Erythroblast (primary cell): ENCODE data around the gene TBC1D24.
"Not testable (repeated sequence)": the region's sequence is repeated elsewhere in the genome, so short reads cannot be mapped to it uniquely, and the experiment has no call there.

ENCODE experiments used
- DNase-seq, 2 experiments: peaks; one replicate each; lab custom pipeline; 2025; lab: John Stamatoyannopoulos, UW
- GATA1 ChIP-seq: IDR thresholded peaks from 2 replicates; pipeline ENCODE4 v1.6.1; 2011; ENCODE audit warnings: low read depth, mild to moderate bottlenecking, control low read depth, low read length, moderate library complexity
- POLR2A ChIP-seq: IDR thresholded peaks from 2 replicates; pipeline ENCODE4 v1.6.1; 2011; ENCODE audit warnings: mild to moderate bottlenecking, low read length

Gene TBC1D24

DNA sequence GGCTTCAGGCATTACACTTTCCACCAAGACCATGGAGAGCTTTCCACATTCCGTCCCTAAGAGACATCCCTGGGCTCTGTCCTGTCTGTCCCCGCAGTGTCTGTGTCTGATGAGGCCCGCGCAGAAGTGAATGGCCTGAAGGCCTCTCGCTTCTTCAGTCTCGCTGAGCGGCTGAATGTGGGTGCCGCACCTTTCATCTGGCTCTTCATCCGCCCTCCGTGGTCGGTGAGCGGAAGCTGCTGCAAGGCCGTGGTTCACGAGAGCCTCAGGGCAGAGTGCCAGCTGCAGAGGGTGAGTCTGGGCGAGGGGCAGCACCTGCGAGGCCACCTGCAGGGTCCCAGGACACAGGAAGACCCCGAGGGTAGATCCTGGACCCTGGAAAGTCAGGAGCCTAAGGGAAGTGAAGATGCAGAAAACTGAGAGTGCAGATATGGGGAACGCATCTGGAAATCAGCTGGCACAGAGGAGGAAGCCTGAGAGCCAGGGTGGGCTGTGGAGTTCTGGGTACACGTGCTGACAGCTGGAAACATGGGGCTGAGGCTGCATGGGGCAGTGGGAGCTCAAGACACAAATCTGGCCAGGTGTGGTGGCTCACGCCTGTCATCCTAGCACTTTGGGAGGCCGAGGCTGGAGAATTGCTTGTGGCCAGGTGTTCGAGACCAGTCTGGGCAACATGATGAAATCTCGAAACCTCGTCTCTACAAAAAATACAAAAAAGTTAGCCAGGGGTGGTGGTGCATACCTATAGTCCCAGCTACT is 37.7 kb upstream of the TBC1D24 start:
- DNase-seq = no peak
- no peak for TF ChIP-seq GATA1
- TF ChIP-seq POLR2A = no peak

DNA sequence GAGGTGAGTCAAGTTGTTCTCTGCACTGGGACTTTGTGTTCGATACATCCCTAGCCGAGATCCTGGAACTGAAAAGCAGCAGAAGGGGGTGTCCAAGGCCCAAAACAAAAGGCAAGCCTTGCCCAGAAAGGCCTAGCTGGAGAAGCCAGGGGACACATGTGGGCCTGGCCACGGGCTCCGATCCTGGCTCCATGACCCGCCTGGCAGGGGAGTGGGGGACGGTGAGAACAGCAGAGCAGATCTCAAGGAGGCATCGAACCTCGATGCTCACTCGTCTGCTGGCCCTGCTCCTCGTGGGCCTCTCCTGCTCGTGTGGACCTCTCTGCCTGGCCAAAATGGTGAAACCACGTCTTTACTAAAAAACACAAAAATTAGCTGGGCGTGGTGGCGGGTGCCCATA is 36.8 kb upstream of the TBC1D24 start:
- TF ChIP-seq POLR2A (no peak), GATA1 (no peak)
- DNase-seq = no peak

DNA sequence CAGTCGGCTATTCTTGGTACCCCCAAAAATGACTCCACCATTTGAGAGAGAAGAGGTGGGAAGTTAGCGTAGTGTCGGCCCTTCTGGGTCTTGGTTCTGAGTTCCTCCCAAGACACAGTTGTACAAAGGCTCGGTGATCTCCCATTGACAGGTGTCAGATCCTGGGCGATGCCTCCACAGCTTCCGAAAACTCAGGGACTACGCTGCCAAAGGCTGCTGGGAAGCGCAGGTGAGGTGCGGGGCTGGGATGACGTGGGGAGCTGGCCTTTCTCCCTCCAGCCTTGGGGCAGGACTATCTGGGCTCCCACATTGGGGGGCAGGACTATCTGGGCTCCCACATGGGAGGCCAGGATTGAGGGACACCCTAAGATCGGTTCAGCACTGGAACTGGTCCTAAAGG is 35.3 kb upstream of the TBC1D24 start:
- no peak for TF ChIP-seq POLR2A
- no peak for TF ChIP-seq GATA1

DNA sequence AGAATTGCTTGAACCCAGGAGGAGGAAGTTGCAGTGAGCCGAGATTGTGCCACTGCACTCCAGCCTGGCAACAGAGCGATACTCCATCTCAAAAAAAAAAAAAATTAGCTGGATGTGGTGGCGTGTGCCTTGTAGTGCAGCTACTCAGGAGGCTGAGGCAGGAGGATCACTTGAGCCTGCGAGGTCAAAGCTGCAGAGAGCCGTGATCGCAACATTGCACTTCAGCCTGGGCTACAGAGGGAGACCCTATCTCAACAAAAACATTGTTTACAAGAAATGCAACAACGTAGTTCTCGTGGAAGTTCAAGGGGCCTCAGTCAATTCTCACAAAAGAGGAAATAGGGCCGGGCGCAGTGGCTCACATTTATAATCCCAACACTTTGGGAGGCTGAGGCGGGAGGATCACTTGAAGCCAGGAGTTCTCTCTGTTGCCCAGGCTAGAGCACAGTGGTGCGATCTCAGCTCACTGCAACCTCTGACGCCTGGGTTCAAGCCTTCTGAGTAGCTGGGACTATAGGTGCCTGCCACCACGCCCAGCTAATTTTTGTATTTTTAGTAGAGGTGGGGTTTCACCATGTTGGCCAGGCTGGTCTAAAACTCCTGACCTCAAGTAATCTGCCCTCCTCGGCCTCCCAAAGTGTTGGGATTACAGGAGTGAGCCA is 33.7 kb upstream of the TBC1D24 start:
- not testable (repeated sequence) for DNase-seq

More for the DNA sequence above, 35.3 kb upstream of the TBC1D24 start:
- no peak for DNase-seq

DNA sequence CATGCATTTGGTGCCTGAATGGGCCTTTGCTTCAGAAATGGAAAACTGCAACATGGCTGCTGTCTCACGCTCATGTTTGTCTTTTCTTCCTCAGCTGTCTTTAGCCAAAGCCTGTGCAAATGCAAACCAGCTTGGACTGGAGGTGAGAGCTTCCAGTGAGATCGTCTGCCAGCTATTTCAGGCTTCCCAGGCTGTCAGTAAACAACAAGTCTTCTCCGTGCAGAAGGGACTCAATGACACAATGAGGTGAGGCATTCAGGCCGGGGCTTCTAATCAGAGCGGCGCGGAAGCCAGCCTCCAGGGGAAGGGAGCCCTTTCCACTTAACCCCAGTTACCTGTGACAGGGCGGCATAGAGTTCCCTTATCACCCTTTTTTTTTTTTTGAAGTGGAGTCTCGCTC is 31.4 kb upstream of the TBC1D24 start:
- TF ChIP-seq GATA1 (no peak), POLR2A (no peak)
- no peak for DNase-seq

DNA sequence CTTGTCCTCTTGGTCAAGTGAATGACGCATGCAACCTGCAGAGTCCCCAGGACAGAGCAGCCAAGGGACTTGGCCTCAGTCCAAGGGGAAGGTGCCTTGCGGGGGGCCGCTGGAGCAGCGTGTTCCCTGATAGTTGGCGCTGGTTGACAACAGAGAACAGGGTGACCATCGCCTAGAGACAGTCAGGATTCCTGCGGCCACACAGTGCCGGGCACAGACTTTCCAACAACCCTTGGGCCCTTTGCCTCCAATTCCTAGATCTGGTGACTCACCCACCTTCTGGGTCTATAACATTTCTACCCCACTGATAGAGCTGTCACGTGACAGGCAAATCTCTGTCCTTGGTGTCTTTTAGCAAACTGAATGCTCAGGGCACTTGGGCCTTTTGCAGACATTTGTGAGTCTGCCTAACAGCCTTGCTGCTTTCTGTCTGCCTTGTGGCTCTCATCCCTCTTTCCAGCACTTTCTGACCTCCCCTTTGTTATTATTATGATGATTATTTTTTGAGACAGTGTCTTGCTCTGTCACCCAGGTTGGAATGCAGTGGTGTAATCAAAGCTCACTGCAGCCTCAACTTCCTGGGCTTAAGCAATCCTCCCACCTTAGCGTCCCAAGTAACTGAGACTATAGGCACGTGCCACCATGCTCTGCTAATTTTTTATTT is 26.9 kb upstream of the TBC1D24 start:
- no peak for TF ChIP-seq GATA1
- TF ChIP-seq POLR2A = no peak
- DNase-seq = no peak

DNA sequence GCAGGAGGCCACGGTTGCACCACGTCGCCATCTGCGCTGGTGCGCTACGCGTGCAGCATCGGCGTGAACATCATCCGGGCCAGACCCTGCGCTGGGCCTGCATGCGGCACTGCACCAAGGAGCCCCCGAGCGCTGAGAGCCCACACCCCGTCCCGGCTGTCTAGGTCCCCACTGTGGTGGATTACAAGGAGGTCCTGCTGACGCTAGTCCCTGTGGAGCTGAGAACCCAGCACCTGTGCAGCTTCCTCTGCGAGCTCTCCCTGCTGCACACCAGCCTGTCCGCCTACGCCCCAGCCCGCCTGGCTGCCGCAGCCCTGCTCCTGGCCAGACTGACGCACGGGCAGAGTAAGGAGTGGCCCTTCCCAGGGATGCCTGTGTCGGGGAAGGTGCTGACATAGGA is 25.8 kb upstream of the TBC1D24 start:
- DNase-seq = no peak
- TF ChIP-seq POLR2A (no peak), GATA1 (no peak)

DNA sequence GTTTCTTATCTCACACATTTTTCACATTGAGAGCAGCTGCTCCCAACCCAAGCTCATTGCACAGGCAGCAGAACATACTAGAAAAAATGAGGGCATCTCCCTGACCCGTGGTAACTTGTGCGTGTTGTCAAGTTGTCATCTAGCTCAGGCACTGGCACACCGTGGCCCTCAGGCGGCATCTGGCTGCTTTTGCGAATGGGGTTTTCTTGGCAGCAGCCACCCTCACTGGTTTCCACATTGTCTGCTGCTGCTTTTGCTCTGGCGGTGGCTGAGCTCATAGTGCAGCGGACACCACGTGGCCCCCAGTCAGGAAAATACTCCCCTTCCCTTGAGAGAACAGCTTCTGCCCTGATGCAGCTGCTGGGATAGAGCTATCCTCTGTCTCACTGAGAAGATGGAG is 24.4 kb upstream of the TBC1D24 start:
- TF ChIP-seq GATA1 = no peak
- TF ChIP-seq POLR2A = no peak
- DNase-seq = no peak

DNA sequence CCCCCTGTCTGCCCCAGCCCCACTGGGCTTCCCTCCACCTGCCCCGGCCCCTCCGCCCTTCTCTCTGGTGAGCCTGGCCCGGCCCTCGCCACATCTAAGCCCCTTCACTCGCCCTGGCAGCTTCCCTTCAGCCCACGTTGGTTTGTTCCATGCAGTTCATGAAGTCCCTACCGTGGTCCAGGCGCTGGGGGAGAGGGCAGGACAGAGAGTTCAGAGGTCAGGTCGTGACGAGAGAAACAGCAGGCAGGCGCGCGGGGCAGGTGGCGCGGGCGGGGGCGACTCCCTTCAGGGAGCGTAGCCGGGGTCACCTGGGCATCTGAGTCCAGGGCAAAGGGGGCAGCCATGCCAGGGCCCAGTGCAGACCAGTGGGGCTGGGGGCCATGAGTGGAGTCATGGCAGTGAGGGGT is 23.9 kb upstream of the TBC1D24 start:
- TF ChIP-seq POLR2A = no peak
- TF ChIP-seq GATA1 = no peak
- no peak for DNase-seq

DNA sequence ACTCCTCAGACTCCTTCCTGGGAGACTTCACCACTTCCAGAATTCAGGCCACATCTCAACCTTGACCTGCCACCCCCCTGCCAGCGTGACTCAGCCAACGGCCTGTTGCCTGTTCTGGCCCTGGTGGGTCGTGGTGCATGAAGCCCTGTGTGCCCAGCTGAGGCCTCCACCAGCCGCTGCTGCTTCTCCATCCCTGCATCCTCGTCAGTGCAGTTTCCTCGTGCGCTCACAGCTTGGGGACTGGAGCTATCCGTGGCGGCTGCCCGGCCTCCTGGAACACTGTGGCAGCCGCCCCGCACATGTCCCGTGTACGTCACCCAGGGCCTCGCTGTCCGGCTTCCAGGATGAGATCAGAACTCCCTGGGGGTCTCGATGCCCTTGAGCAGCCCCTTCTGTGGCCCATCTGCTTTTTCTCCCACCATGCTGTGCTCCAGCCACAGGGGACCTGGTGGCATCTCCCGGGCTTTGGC is 23.0 kb upstream of the TBC1D24 start:
- DNase-seq = no peak
- TF ChIP-seq GATA1 (no peak), POLR2A (no peak)

DNA sequence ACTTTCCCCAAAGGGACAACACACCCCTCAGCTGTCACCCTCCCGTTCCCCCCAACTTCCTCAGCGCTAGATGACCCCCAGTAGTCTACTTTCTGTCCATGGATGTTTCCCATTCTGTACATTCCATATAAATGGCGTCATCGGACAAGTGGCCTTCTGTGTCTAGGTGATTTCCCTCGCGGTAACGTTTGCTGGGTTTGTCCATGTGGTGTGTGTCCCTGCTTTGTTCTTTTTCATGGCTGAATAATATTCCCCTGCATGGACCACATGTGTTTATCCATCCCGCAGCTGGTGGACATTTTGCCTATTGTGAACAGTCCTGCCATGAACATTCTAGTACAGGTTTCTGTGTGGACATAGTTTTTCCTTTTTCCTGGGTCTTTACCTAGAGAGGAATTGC is 22.3 kb upstream of the TBC1D24 start:
- no peak for TF ChIP-seq POLR2A
- no peak for DNase-seq

DNA sequence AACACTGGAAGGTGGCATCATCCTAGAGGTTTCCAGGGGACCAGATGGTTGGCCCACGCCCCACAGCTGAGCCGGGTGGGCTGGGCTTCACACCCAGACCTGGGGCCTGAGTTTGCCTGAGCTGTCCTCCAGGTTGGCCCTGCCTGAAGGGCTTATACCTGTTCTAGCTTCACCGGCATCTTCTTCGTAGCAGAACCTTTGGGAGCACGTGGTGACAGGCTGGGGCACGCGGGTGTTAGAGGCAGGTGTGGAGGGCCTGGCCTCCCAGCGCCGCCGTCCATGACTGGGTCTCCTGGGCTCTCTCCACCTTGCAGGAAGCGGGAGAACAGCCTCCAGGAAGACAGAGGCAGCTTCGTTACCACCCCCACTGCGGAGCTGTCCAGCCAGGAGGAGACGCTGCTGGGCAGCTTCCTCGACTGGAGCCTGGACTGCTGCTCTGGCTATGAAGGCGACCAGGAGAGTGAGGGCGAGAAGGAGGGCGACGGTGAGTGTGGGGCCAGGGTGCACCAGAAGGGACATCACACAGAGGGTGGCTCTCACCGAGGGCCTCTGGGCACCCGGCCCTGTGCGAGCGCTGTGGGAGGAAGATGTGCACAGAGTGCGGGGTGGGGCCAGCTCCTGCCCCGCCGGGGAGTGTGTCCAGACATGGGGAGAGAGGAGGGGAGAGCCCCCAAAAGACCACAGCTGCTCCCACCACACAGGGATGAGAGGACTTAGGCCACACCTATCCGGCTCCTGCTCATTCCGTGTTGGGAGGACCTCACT is 19.7 kb upstream of the TBC1D24 start:
- no peak for TF ChIP-seq POLR2A
- TF ChIP-seq GATA1 = no peak
- no peak for DNase-seq

DNA sequence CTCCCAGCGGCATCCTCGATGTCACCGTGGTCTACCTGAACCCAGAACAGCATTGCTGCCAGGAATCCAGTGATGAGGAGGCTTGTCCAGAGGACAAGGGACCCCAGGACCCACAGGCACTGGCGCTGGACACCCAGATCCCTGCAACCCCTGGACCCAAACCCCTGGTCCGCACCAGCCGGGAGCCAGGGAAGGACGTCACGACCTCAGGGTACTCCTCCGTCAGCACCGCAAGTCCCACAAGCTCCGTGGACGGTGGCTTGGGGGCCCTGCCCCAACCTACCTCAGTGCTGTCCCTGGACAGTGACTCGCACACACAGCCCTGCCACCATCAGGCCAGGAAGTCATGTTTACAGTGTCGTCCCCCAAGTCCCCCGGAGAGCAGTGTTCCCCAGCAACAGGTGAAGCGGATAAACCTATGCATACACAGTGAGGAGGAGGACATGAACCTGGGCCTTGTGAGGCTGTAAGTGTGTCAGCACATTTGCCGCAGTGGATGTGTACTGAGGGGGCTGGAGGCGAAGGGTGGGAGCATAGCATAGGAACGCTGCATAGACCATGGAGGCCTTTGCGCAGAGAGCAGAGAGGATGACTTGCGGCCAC is 18.3 kb upstream of the TBC1D24 start:
- DNase-seq = no peak
- no peak for TF ChIP-seq GATA1
- TF ChIP-seq POLR2A = no peak
